SK-N-SH (cell line): Measurements from ENCODE around the gene SLC7A1. TPM values are rescaled to one million over a fixed set of nuclear protein-coding genes. Genes with fewer than 3 reads are reported as not detected.

Experiments used
- CTCF ChIA-PET: fragments of 300-600, 350-600 bp; formaldehyde crosslinking; extraction: SDS; loops from one replicate; lab custom pipeline; 2021; lab: Yijun Ruan, JAX
- POLR2A ChIA-PET: fragments of 350-600 bp; sonication (Branson Sonifier 250); formaldehyde crosslinking; extraction: SDS; loops from one replicate; lab custom pipeline; 2020; ENCODE audit warnings: antibody characterized with exemption, inconsistent platforms; lab: Yijun Ruan, JAX
- DNase-seq: peaks from one replicate; pipeline ENCODE4 v3.0.0; 2012
- H2AFZ ChIP-seq: fragments of 200-600 bp; sonication (generic); 2 replicates; pipeline ENCODE4 v1.8.1; 2016; ENCODE audit warnings: antibody characterized with exemption, mild to moderate bottlenecking, low read depth
- H3F3A ChIP-seq: fragments of 200-600 bp; sonication (generic); replicated peaks from 2 replicates; pipeline ENCODE3; 2016; ENCODE audit warnings: antibody characterized with exemption, mild to moderate bottlenecking; ENCODE audit not compliant: insufficient read depth
- H3K27ac ChIP-seq, 2 experiments: fragments of 200-500 bp in 1 of 2; fragments of 200-600 bp in 1 of 2; sonication (Bioruptor generic) in 1 of 2; sonication (generic), shearing (Covaris generic) in 1 of 2; 2 replicates each; pipeline versions ENCODE4 v1.5.1 to v1.6.1; 2014 to 2016; ENCODE audit warnings: low read depth in 2 of 2, inconsistent platforms in 1 of 2, low read length in 1 of 2, mild to moderate bottlenecking in 1 of 2, mixed read lengths in 1 of 2
- H3K27me3 ChIP-seq: fragments of 200-600 bp; sonication (generic), shearing (Covaris generic); 2 replicates; pipeline ENCODE4 v1.6.1; 2016; ENCODE audit warnings: mixed run types; ENCODE audit not compliant: insufficient read depth
- H3K36me3 ChIP-seq, 2 experiments: fragments of 200-500 bp in 1 of 2; fragments of 200-600 bp in 1 of 2; sonication (Bioruptor generic) in 1 of 2; sonication (generic) in 1 of 2; replicated peaks in 1 of 2; 2 replicates each; pipeline versions ENCODE3 to v1.5.1; 2014 to 2016; ENCODE audit warnings: low read length in 1 of 2, mild to moderate bottlenecking in 1 of 2; ENCODE audit not compliant: insufficient read depth in 2 of 2, control insufficient read depth in 1 of 2
- H3K4me1 ChIP-seq, 2 experiments: fragments of 200-500 bp in 1 of 2; fragments of 200-600 bp in 1 of 2; sonication (Bioruptor generic) in 1 of 2; sonication (generic), shearing (Covaris generic) in 1 of 2; 2 replicates each; pipeline versions ENCODE4 v1.5.1 to v1.6.1; 2014 to 2016; ENCODE audit warnings: low read depth in 1 of 2, low read length in 1 of 2, mixed run types in 1 of 2; ENCODE audit not compliant: insufficient read depth in 2 of 2, control insufficient read depth in 1 of 2
- H3K4me2 ChIP-seq: fragments of 200-600 bp; sonication (generic), shearing (Covaris generic); 2 replicates; pipeline ENCODE4 v1.6.1; 2017; ENCODE audit warnings: mixed run types
- H3K4me3 ChIP-seq, 2 experiments: fragments of 200-500 bp in 1 of 2; fragments of 200-600 bp in 1 of 2; sonication (Bioruptor generic) in 1 of 2; sonication (generic), shearing (Covaris generic) in 1 of 2; 2 replicates each; pipeline versions ENCODE4 v1.5.1 to v1.8.1; 2014 to 2016; ENCODE audit warnings: low read depth in 2 of 2, inconsistent platforms in 1 of 2, low read length in 1 of 2, mild to moderate bottlenecking in 1 of 2, mixed read lengths in 1 of 2, moderate library complexity in 1 of 2
- H3K79me2 ChIP-seq: fragments of 200-600 bp; sonication (generic); 2 replicates; pipeline ENCODE4 v1.8.1; 2017; ENCODE audit warnings: mild to moderate bottlenecking; ENCODE audit not compliant: insufficient read depth
- H3K9ac ChIP-seq: fragments of 200-600 bp; sonication (generic); 2 replicates; pipeline ENCODE4 v1.6.1; 2017; ENCODE audit warnings: mixed run types
- H3K9me2 ChIP-seq: fragments of 200-600 bp; sonication (generic); 2 replicates; pipeline ENCODE4 v1.6.1; 2017; ENCODE audit warnings: mixed run types
- H3K9me3 ChIP-seq: fragments of 200-600 bp; sonication (generic); 2 replicates; pipeline ENCODE4 v1.6.1; 2017; ENCODE audit warnings: mixed run types, mild to moderate bottlenecking, moderate library complexity
- H4K20me1 ChIP-seq: fragments of 200-600 bp; sonication (generic); 2 replicates; pipeline ENCODE4 v1.6.1; 2017; ENCODE audit warnings: mild to moderate bottlenecking, mixed run types; ENCODE audit not compliant: insufficient read depth
- CHD2 ChIP-seq: fragments of 150-350 bp; IDR thresholded peaks from 2 replicates; pipeline ENCODE4 v1.6.1; 2018; ENCODE audit warnings: low read length; ENCODE audit not compliant: partially characterized antibody
- ELF1 ChIP-seq: IDR thresholded peaks from 2 replicates; pipeline ENCODE4 v1.4.0; 2012
- EP300 ChIP-seq, 2 experiments: IDR thresholded peaks; 2 replicates each; pipeline versions ENCODE4 v1.4.0 to v1.6.1; 2012; ENCODE audit warnings: borderline replicate concordance in 1 of 2, low read depth in 1 of 2, low read length in 1 of 2
- FOSL2 ChIP-seq: IDR thresholded peaks from 2 replicates; pipeline ENCODE4 v1.4.0; 2012; ENCODE audit warnings: low read depth, mild to moderate bottlenecking, moderate library complexity, borderline replicate concordance
- FOXJ3 ChIP-seq: sonication (generic); formaldehyde crosslinking; IDR thresholded peaks from 2 replicates; pipeline ENCODE4 v1.5.1; 2020; ENCODE audit warnings: mild to moderate bottlenecking, missing genetic modification reagents
- MEF2A ChIP-seq: IDR thresholded peaks from 2 replicates; pipeline ENCODE4 v1.4.0; 2012; ENCODE audit warnings: low read depth, borderline replicate concordance
- POLR2AphosphoS5 ChIP-seq: IDR thresholded peaks from 2 replicates; pipeline ENCODE4 v1.6.1; 2012; ENCODE audit warnings: low read depth, low read length
- RAD21 ChIP-seq: IDR thresholded peaks from 2 replicates; pipeline ENCODE4 v1.6.1; 2012; ENCODE audit warnings: mild to moderate bottlenecking, low read length
- RCOR1 ChIP-seq: fragments of 150-350 bp; IDR thresholded peaks from 2 replicates; pipeline ENCODE4 v1.6.1; 2017; ENCODE audit warnings: antibody characterized with exemption, low read length
- RFX5 ChIP-seq: IDR thresholded peaks from 2 replicates; pipeline ENCODE4 v1.6.1; 2012; ENCODE audit warnings: mild to moderate bottlenecking, improper control_type of control experiment, low read length
- SMC3 ChIP-seq: IDR thresholded peaks from 2 replicates; pipeline ENCODE4 v1.6.1; 2012; ENCODE audit warnings: low read depth, low read length, improper control_type of control experiment
- TAF1 ChIP-seq: IDR thresholded peaks from 2 replicates; pipeline ENCODE4 v1.6.1; 2012; ENCODE audit warnings: low read depth, mild to moderate bottlenecking, low read length, moderate library complexity, borderline replicate concordance
- TCF12 ChIP-seq: IDR thresholded peaks from 2 replicates; pipeline ENCODE4 v1.4.0; 2012
- YY1 ChIP-seq: IDR thresholded peaks from 2 replicates; pipeline ENCODE4 v1.4.0; 2012; ENCODE audit warnings: low read depth, mild to moderate bottlenecking
- WGBS: methylation state at CpG from one replicate; pipeline ENCODE4 v1.1.6; 2017; ENCODE audit warnings: low lambda C conversion rate; 5-methylcytosine and 5-hydroxymethylcytosine counted together
- polyA plus RNA-seq, 3 experiments: library from polyadenylated mRNA; depleted of rRNA; stranded (reverse); fragments of >200 nt; gene quantifications; 2 replicates each; pipeline ENCODE4 v1.2.3, GENCODE V29; 2012
- TF ChIP-seq, protein P1 (sequence below): fragments of 200-600 bp; sonication (generic); IDR thresholded peaks from 2 replicates; pipeline ENCODE4 v1.6.1; 2017; ENCODE audit warnings: antibody characterized with exemption, mild to moderate bottlenecking, moderate library complexity
- TF ChIP-seq, protein P2 (sequence below): IDR thresholded peaks from 2 replicates; pipeline ENCODE4 v1.4.0; 2012; ENCODE audit warnings: low read depth, borderline replicate concordance
- TF ChIP-seq, protein P3 (sequence below): IDR thresholded peaks from 2 replicates; pipeline ENCODE4 v1.6.1; 2012; ENCODE audit warnings: mild to moderate bottlenecking, low read depth, low read length, moderate library complexity
- TF ChIP-seq, protein P4 (sequence below): fragments of 150-350 bp; IDR thresholded peaks from 2 replicates; pipeline ENCODE4 v1.6.1; 2016; ENCODE audit warnings: mild to moderate bottlenecking, low read depth, low read length
- TF ChIP-seq, protein P5 (sequence below): fragments of 150-350 bp; IDR thresholded peaks from 2 replicates; pipeline ENCODE4 v1.6.1; 2017; ENCODE audit warnings: antibody characterized with exemption, low read length, low read depth, borderline replicate concordance

Gene SLC7A1
- polyA plus RNA-seq, 1 of the 3 experiments (the other 2 are of a cell fraction): 14.0 TPM

DNA sequence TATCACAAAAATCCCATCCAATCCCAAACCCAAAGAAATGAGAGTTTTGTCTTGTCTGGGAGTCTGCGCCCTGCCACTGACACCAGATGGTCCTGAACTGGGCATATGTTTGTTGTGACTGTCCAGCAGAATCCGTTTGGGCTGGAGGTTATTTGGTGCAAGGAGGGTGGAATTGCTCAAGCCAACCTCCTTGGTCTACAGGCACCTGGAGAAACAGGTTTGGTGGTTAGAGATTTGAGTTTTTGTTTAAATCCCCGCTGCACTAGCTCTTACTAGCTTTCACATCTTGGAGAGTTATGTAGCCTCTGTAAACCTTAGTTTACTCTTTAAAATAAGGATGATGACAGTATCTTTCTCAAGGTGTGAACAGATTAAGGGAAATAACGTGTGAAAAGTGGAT is 101.7 kb downstream of the SLC7A1 start:
- Histone ChIP-seq H2AFZ (no peak overlapping the region), H3K4me3 (no peak overlapping the region), H3K9me3 (no peaks in the 10 kb centered on the region), H3K27me3 (no peaks in the 10 kb centered on the region; the same call in 1 of the 2 replicates), H3K27ac (no peak overlapping the region), H3K36me3 (no peaks in the 10 kb centered on the region), H3F3A (no peaks in the 10 kb centered on the region), H3K9ac (no peak overlapping the region), H3K4me1 (peaks cover 0 to 2% of the 10 kb centered on the region in 2 experiments; a peak in 1 of 4 replicates), H4K20me1 (no peaks in the 10 kb centered on the region), H3K9me2 (no peaks in the 10 kb centered on the region), H3K4me2 (no peak overlapping the region), H3K79me2 (no peaks in the 10 kb centered on the region)
- POLR2A ChIA-PET: no interaction called here
- no peak for TF ChIP-seq SMC3
- no peak for TF ChIP-seq ELF1
- TF ChIP-seq POLR2AphosphoS5: no peak
- TF ChIP-seq, protein P1, sequence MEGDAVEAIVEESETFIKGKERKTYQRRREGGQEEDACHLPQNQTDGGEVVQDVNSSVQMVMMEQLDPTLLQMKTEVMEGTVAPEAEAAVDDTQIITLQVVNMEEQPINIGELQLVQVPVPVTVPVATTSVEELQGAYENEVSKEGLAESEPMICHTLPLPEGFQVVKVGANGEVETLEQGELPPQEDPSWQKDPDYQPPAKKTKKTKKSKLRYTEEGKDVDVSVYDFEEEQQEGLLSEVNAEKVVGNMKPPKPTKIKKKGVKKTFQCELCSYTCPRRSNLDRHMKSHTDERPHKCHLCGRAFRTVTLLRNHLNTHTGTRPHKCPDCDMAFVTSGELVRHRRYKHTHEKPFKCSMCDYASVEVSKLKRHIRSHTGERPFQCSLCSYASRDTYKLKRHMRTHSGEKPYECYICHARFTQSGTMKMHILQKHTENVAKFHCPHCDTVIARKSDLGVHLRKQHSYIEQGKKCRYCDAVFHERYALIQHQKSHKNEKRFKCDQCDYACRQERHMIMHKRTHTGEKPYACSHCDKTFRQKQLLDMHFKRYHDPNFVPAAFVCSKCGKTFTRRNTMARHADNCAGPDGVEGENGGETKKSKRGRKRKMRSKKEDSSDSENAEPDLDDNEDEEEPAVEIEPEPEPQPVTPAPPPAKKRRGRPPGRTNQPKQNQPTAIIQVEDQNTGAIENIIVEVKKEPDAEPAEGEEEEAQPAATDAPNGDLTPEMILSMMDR: no peak
- TF ChIP-seq, protein P2, sequence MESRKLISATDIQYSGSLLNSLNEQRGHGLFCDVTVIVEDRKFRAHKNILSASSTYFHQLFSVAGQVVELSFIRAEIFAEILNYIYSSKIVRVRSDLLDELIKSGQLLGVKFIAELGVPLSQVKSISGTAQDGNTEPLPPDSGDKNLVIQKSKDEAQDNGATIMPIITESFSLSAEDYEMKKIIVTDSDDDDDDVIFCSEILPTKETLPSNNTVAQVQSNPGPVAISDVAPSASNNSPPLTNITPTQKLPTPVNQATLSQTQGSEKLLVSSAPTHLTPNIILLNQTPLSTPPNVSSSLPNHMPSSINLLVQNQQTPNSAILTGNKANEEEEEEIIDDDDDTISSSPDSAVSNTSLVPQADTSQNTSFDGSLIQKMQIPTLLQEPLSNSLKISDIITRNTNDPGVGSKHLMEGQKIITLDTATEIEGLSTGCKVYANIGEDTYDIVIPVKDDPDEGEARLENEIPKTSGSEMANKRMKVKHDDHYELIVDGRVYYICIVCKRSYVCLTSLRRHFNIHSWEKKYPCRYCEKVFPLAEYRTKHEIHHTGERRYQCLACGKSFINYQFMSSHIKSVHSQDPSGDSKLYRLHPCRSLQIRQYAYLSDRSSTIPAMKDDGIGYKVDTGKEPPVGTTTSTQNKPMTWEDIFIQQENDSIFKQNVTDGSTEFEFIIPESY: no peak
- TF ChIP-seq, protein P3, sequence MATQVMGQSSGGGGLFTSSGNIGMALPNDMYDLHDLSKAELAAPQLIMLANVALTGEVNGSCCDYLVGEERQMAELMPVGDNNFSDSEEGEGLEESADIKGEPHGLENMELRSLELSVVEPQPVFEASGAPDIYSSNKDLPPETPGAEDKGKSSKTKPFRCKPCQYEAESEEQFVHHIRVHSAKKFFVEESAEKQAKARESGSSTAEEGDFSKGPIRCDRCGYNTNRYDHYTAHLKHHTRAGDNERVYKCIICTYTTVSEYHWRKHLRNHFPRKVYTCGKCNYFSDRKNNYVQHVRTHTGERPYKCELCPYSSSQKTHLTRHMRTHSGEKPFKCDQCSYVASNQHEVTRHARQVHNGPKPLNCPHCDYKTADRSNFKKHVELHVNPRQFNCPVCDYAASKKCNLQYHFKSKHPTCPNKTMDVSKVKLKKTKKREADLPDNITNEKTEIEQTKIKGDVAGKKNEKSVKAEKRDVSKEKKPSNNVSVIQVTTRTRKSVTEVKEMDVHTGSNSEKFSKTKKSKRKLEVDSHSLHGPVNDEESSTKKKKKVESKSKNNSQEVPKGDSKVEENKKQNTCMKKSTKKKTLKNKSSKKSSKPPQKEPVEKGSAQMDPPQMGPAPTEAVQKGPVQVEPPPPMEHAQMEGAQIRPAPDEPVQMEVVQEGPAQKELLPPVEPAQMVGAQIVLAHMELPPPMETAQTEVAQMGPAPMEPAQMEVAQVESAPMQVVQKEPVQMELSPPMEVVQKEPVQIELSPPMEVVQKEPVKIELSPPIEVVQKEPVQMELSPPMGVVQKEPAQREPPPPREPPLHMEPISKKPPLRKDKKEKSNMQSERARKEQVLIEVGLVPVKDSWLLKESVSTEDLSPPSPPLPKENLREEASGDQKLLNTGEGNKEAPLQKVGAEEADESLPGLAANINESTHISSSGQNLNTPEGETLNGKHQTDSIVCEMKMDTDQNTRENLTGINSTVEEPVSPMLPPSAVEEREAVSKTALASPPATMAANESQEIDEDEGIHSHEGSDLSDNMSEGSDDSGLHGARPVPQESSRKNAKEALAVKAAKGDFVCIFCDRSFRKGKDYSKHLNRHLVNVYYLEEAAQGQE: no peak
- no peak for TF ChIP-seq TAF1
- TF ChIP-seq YY1: no peak
- no peak for TF ChIP-seq RFX5
- no peak for TF ChIP-seq FOSL2
- no peak for TF ChIP-seq TCF12
- TF ChIP-seq RCOR1: no peak
- TF ChIP-seq, protein P4, sequence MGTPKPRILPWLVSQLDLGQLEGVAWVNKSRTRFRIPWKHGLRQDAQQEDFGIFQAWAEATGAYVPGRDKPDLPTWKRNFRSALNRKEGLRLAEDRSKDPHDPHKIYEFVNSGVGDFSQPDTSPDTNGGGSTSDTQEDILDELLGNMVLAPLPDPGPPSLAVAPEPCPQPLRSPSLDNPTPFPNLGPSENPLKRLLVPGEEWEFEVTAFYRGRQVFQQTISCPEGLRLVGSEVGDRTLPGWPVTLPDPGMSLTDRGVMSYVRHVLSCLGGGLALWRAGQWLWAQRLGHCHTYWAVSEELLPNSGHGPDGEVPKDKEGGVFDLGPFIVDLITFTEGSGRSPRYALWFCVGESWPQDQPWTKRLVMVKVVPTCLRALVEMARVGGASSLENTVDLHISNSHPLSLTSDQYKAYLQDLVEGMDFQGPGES: no peak
- TF ChIP-seq MEF2A: no peak
- TF ChIP-seq EP300 (IDR thresholded peaks at IDR 0.05; ENCODE audit: borderline replicate concordance in 1 of 2, low read depth in 1 of 2, low read length in 1 of 2): no peak
- TF ChIP-seq RAD21: no peak
- TF ChIP-seq, protein P5, sequence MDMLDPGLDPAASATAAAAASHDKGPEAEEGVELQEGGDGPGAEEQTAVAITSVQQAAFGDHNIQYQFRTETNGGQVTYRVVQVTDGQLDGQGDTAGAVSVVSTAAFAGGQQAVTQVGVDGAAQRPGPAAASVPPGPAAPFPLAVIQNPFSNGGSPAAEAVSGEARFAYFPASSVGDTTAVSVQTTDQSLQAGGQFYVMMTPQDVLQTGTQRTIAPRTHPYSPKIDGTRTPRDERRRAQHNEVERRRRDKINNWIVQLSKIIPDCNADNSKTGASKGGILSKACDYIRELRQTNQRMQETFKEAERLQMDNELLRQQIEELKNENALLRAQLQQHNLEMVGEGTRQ: no peak
- TF ChIP-seq CHD2: no peak
- TF ChIP-seq FOXJ3 (CRISPR knock-in tag): no peak
- 53% methylated on average over 4 of the region's 4 CpGs for WGBS
- no peak for DNase-seq
- CTCF ChIA-PET: interaction anchor here (1.1 to 2.2 kb wide), 2 partner anchors 14 to 21 kb away, joined by 5 to 7 read pairs; no protein-coding TSS in a partner anchor
